ENCODE measurements around the gene RELA. TPM values are rescaled to one million over a fixed set of nuclear protein-coding genes. Genes with fewer than 3 reads are reported as not detected.

Gene RELA
- polyA plus RNA-seq, 1 of the 3 experiments (the other 2 are of a cell fraction) = 49.5 TPM

DNA sequence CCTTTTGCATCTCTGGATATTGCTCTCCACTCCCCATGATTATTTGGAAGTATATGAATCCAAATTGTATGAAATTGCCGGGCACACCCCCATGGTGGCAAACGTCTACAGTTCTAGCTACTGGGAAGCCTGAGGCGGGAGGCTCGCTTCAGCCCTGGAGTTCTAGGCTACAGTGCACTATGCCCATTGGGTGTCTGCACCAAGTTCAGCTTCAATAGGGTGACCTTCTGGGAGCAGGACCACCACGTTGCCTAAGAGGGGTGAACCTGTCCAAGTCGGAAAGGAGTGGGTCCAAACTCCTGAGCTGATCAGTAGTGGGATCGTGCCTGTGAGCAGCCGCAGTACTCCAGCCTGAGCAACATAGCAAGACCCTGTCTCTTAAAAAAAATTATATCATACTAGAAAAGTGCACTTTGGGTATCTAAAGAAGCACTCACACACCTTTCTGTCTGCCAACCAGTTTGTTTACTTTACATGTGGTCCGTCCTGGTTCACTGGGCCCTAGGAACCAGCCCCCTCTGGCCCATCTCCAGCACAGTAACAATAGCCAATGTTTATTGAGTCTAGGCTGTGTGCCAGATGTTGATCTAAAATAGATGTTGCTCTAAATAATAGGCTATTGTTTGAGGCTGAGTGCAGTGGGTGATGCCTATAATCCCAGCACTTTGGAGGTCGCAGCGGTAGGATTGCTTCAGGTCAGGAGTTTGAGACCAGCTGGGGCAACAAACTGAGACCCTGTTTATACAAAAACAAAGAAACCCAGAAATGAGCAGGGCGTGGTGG is 32.9 kb upstream of the RELA start:
- Histone ChIP-seq H3K36me3 (replicated peaks in 1 of 2; ENCODE audit: control insufficient read depth in 1 of 2, insufficient read depth in 2 of 2, low read length in 1 of 2) (no peaks in the 10 kb centered on the region), H3K79me2 (ENCODE audit: insufficient read depth) (no peaks in the 10 kb centered on the region), H3K27me3 (ENCODE audit: insufficient read depth) (peaks cover 14% of the 10 kb centered on the region; the same call in 1 of the 2 replicates), H3K4me1 (ENCODE audit: control insufficient read depth in 1 of 2, insufficient read depth in 2 of 2, low read depth in 1 of 2, low read length in 1 of 2) (no peaks in the 10 kb centered on the region), H3K4me2 (no peak overlapping the region), H3K27ac (ENCODE audit: low read depth in 2 of 2, low read length in 1 of 2) (no peak overlapping the region), H2AFZ (ENCODE audit: low read depth) (no peak overlapping the region), H3K4me3 (ENCODE audit: low read depth in 2 of 2, low read length in 1 of 2) (no peak overlapping the region), H4K20me1 (ENCODE audit: insufficient read depth) (no peaks in the 10 kb centered on the region), H3F3A (replicated peaks; ENCODE audit: insufficient read depth) (no peaks in the 10 kb centered on the region), H3K9me2 (no peaks in the 10 kb centered on the region), H3K9ac (no peak overlapping the region), H3K9me3 (no peaks in the 10 kb centered on the region)
- POLR2A ChIA-PET = no interaction called here
- CTCF ChIA-PET = interaction anchor here (0.6 to 4.3 kb wide), 6 partner anchors 10 to 122 kb away, joined by 3 to 25 read pairs (median 4); partner anchors contain the start of gene KAT5
- WGBS (ENCODE audit: low lambda C conversion rate) = 71% methylated on average over 12 of the region's 12 CpGs
- DNase-seq = no peak
- TF ChIP-seq EP300 (IDR thresholded peaks at IDR 0.05; ENCODE audit: borderline replicate concordance in 1 of 2, low read depth in 1 of 2, low read length in 1 of 2) = no peak
- no peak for TF ChIP-seq RXRA (IDR thresholded peaks at IDR 0.05; ENCODE audit: borderline replicate concordance, low read depth)
- no peak for TF ChIP-seq GATA2 (CRISPR knock-in tag; IDR thresholded peaks at IDR 0.05)
- TF ChIP-seq, protein P1, sequence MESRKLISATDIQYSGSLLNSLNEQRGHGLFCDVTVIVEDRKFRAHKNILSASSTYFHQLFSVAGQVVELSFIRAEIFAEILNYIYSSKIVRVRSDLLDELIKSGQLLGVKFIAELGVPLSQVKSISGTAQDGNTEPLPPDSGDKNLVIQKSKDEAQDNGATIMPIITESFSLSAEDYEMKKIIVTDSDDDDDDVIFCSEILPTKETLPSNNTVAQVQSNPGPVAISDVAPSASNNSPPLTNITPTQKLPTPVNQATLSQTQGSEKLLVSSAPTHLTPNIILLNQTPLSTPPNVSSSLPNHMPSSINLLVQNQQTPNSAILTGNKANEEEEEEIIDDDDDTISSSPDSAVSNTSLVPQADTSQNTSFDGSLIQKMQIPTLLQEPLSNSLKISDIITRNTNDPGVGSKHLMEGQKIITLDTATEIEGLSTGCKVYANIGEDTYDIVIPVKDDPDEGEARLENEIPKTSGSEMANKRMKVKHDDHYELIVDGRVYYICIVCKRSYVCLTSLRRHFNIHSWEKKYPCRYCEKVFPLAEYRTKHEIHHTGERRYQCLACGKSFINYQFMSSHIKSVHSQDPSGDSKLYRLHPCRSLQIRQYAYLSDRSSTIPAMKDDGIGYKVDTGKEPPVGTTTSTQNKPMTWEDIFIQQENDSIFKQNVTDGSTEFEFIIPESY (IDR thresholded peaks at IDR 0.05; ENCODE audit: borderline replicate concordance, low read depth) = no peak
- no peak for TF ChIP-seq FOXM1 (IDR thresholded peaks at IDR 0.05; ENCODE audit: low read depth)
- no peak for TF ChIP-seq EZH2phosphoT487 (IDR thresholded peaks at IDR 0.05; ENCODE audit: borderline replicate concordance, low read depth)
- TF ChIP-seq CTCF (IDR thresholded peaks at IDR 0.05) = no peak
- TF ChIP-seq FOXJ3 (CRISPR knock-in tag; IDR thresholded peaks at IDR 0.05) = no peak
- TF ChIP-seq, protein P2, sequence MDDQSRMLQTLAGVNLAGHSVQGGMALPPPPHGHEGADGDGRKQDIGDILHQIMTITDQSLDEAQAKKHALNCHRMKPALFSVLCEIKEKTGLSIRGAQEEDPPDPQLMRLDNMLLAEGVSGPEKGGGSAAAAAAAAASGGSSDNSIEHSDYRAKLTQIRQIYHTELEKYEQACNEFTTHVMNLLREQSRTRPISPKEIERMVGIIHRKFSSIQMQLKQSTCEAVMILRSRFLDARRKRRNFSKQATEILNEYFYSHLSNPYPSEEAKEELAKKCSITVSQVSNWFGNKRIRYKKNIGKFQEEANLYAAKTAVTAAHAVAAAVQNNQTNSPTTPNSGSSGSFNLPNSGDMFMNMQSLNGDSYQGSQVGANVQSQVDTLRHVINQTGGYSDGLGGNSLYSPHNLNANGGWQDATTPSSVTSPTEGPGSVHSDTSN (IDR thresholded peaks at IDR 0.05) = no peak
- TF ChIP-seq RAD21 (IDR thresholded peaks at IDR 0.05; ENCODE audit: low read length) = no peak
- no peak for TF ChIP-seq RFX5 (IDR thresholded peaks at IDR 0.05; ENCODE audit: low read length)
- TF ChIP-seq YY1 (IDR thresholded peaks at IDR 0.05; ENCODE audit: low read depth) = no peak
- TF ChIP-seq, protein P3, sequence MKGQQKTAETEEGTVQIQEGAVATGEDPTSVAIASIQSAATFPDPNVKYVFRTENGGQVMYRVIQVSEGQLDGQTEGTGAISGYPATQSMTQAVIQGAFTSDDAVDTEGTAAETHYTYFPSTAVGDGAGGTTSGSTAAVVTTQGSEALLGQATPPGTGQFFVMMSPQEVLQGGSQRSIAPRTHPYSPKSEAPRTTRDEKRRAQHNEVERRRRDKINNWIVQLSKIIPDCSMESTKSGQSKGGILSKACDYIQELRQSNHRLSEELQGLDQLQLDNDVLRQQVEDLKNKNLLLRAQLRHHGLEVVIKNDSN (IDR thresholded peaks at IDR 0.05; ENCODE audit: borderline replicate concordance, low read depth) = no peak
